Measurements from ENCODE around the gene ITPRID1.

DNA sequence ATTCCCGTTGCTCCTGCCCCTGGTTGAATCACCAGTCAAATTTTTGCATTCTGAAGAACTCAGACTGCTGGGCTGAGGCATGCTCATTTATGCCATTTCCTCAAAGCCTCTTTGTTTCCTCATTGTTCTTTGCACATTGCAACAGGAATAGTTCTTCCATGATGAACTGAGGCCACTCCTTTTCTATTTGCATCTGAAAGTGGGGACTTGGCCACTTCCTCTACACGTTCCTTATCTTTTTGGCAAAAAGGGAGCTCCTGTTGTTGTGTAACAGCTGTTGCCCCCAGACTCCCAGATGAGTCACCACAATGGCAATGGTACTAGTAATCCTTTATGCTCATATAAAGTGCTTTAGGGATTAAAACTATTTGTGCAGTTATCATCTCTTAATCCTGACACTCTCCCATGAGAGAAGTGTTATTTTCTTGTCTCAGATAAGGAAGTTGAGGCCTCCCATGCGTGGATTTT, 20.1 kb upstream of the ITPRID1 start:
- TF ChIP-seq, protein P1, sequence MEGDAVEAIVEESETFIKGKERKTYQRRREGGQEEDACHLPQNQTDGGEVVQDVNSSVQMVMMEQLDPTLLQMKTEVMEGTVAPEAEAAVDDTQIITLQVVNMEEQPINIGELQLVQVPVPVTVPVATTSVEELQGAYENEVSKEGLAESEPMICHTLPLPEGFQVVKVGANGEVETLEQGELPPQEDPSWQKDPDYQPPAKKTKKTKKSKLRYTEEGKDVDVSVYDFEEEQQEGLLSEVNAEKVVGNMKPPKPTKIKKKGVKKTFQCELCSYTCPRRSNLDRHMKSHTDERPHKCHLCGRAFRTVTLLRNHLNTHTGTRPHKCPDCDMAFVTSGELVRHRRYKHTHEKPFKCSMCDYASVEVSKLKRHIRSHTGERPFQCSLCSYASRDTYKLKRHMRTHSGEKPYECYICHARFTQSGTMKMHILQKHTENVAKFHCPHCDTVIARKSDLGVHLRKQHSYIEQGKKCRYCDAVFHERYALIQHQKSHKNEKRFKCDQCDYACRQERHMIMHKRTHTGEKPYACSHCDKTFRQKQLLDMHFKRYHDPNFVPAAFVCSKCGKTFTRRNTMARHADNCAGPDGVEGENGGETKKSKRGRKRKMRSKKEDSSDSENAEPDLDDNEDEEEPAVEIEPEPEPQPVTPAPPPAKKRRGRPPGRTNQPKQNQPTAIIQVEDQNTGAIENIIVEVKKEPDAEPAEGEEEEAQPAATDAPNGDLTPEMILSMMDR (IDR thresholded peaks at IDR 0.05): no peak
- no peak for TF ChIP-seq EP300 (IDR thresholded peaks at IDR 0.05)

All from gastroesophageal sphincter (tissue), 3 donors.